DND-41 (cell line): ENCODE results near the gene CHRNE.

Experiments used
- ATAC-seq: fragments of 200-7000 bp; cut with Tn5 transposase; 3 replicates; pipeline ENCODE4 v1.9.1; 2021; ENCODE audit warnings: low read depth; ENCODE audit not compliant: insufficient read depth
- DNase-seq: peaks from one replicate; pipeline ENCODE4 v3.0.0-alpha.2; 2020
- H2AFZ ChIP-seq: 2 replicates; pipeline ENCODE4 v1.6.0; 2012; ENCODE audit warnings: low read depth, low read length
- H3K27ac ChIP-seq: 2 replicates; pipeline ENCODE4 v1.5.1; 2012; ENCODE audit warnings: low read length, inconsistent platforms
- H3K27me3 ChIP-seq: fragments of 200-600 bp; sonication (generic); 2 replicates; pipeline ENCODE4 v1.6.0; 2012; ENCODE audit warnings: low read length, mild to moderate bottlenecking, inconsistent platforms; ENCODE audit not compliant: insufficient read depth, poor library complexity
- H3K36me3 ChIP-seq: 2 replicates; pipeline ENCODE4 v1.5.1; 2012; ENCODE audit warnings: low read length, inconsistent platforms; ENCODE audit not compliant: insufficient read depth
- H3K4me1 ChIP-seq: 2 replicates; pipeline ENCODE4 v1.5.1; 2012; ENCODE audit warnings: mild to moderate bottlenecking, low read length; ENCODE audit not compliant: insufficient read depth
- H3K4me2 ChIP-seq: 2 replicates; pipeline ENCODE4 v1.6.0; 2012; ENCODE audit warnings: mild to moderate bottlenecking, moderate library complexity, low read length, inconsistent platforms; ENCODE audit not compliant: insufficient read depth
- H3K4me3 ChIP-seq, 2 experiments: fragments of 200-600 bp in 1 of 2; shearing (Covaris generic) in 1 of 2; 2 replicates each; pipeline ENCODE4 v1.5.1; 2012 to 2016; ENCODE audit warnings: inconsistent platforms in 2 of 2, low read length in 2 of 2, mild to moderate bottlenecking in 2 of 2, low read depth in 1 of 2, moderate library complexity in 1 of 2
- H3K79me2 ChIP-seq: 2 replicates; pipeline ENCODE4 v1.6.0; 2012; ENCODE audit warnings: low read length, inconsistent platforms; ENCODE audit not compliant: insufficient read depth
- H3K9ac ChIP-seq: 2 replicates; pipeline ENCODE4 v1.6.0; 2012; ENCODE audit warnings: low read depth, mild to moderate bottlenecking, inconsistent platforms, low read length, moderate library complexity
- H3K9me3 ChIP-seq: 2 replicates; pipeline ENCODE4 v1.5.1; 2012; ENCODE audit warnings: low read length, moderate library complexity, mild to moderate bottlenecking, inconsistent platforms; ENCODE audit not compliant: insufficient read depth, severe bottlenecking
- H4K20me1 ChIP-seq: 2 replicates; pipeline ENCODE4 v1.6.0; 2012; ENCODE audit warnings: low read length; ENCODE audit not compliant: insufficient read depth
- CTCF ChIP-seq: IDR thresholded peaks from 2 replicates; pipeline ENCODE4 v1.5.1; 2012; ENCODE audit warnings: borderline replicate concordance, low read length, moderate library complexity, mild to moderate bottlenecking; ENCODE audit not compliant: poor library complexity, severe bottlenecking; ENCODE audit errors: extremely low read depth
- EZH2 ChIP-seq: IDR thresholded peaks from 3 replicates; pipeline ENCODE4 v1.6.1; 2012; ENCODE audit warnings: borderline replicate concordance, low read depth, mild to moderate bottlenecking, moderate library complexity, low read length, inconsistent platforms; ENCODE audit not compliant: severe bottlenecking

The CHRNE gene

GRCh38 chr17:4950075-4950745 lies 47.3 kb upstream of the CHRNE start:
- Histone ChIP-seq H3K27ac (peak overlapping the region; percentile 99), H2AFZ (peak overlapping the region; percentile 90)
- ATAC-seq, result peak; percentile 11

GRCh38 chr17:4949321-4950074 lies 46.6 kb upstream of the CHRNE start:
- H3K9ac ChIP-seq, result peak overlapping the region; percentile 98
- H4K20me1 ChIP-seq, result peaks cover 31% of the 10 kb centered on the region
- H3K4me1 ChIP-seq, result peaks cover 49% of the 10 kb centered on the region
- H3K9me3 ChIP-seq, result no peaks in the 10 kb centered on the region
- peak overlapping the region; percentile 71 to 91 for H3K4me3 ChIP-seq
- TF ChIP-seq EZH2 (no peak), CTCF (no peak)
- ATAC-seq, result peak; percentile 33
- peaks cover 49% of the 10 kb centered on the region for H3K79me2 ChIP-seq
- peak overlapping the region; percentile 99 for H3K27ac ChIP-seq
- DNase-seq, result peak; percentile 79
- peaks cover 37% of the 10 kb centered on the region for H3K36me3 ChIP-seq
- H2AFZ ChIP-seq, result peak overlapping the region; percentile 82
- peak overlapping the region; percentile 93 for H3K4me2 ChIP-seq
- no peaks in the 10 kb centered on the region for H3K27me3 ChIP-seq

More at GRCh38 chr17:4950075-4950745, 47.3 kb upstream of the CHRNE start:
- H3K4me3 ChIP-seq, result peak overlapping the region; percentile 30 to 91; a peak in 3 of 4 replicates
- peaks cover 42% of the 10 kb centered on the region for H3K4me1 ChIP-seq
- H3K36me3 ChIP-seq, result peaks cover 29% of the 10 kb centered on the region
- no peaks in the 10 kb centered on the region for H3K9me3 ChIP-seq
- peaks cover 42% of the 10 kb centered on the region for H3K79me2 ChIP-seq
- H3K4me2 ChIP-seq, result peak overlapping the region; percentile 93
- peaks cover 24% of the 10 kb centered on the region for H4K20me1 ChIP-seq
- no peak for TF ChIP-seq EZH2
- no peak for TF ChIP-seq CTCF
- H3K27me3 ChIP-seq, result no peaks in the 10 kb centered on the region
- H3K9ac ChIP-seq, result peak overlapping the region; percentile 98
- DNase-seq, result peak; percentile 40

GRCh38 chr17:4948931-4949320 lies 46.0 kb upstream of the CHRNE start:
- H3K9ac ChIP-seq, result peak overlapping the region; percentile 98
- H3K79me2 ChIP-seq, result peaks cover 55% of the 10 kb centered on the region
- no peaks in the 10 kb centered on the region for H3K27me3 ChIP-seq
- H3K4me2 ChIP-seq, result peak overlapping the region; percentile 93
- peak overlapping the region; percentile 71 to 91 for H3K4me3 ChIP-seq
- TF ChIP-seq CTCF (no peak), EZH2 (no peak)
- ATAC-seq, result peak; percentile 48
- H3K9me3 ChIP-seq, result no peaks in the 10 kb centered on the region
- H3K36me3 ChIP-seq, result peaks cover 42% of the 10 kb centered on the region
- H2AFZ ChIP-seq, result peak overlapping the region; percentile 82
- DNase-seq, result peak; percentile 85
- peaks cover 55% of the 10 kb centered on the region for H3K4me1 ChIP-seq
- peak overlapping the region; percentile 99 for H3K27ac ChIP-seq
- H4K20me1 ChIP-seq, result peaks cover 37% of the 10 kb centered on the region
